ENCODE data around the gene RSL24D1.
"Not testable (repeated sequence)": the region's sequence is repeated elsewhere in the genome, so short reads cannot be mapped to it uniquely, and the experiment has no call there.

RSL24D1 gene

DNA sequence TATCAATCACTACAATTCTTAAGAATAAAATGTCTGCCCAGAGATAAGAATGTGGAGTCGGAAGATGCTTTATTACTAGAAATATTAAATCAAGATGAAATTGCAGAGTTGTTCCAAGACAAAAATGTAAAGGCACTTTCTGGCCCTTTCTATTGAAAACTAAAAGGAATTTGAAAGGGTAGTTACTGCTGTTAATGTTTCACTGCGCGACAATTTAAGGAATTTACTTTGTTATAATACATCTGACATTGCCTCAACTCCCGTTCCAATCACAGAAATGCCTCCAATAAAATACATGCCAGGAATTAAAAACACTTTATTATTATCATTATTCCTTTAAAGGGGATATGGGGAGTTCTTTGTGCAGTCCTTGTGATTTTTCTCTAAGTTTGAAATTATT is 26.4 kb downstream of the RSL24D1 start:
- H3K9me3 ChIP-seq (ENCODE audit: control insufficient read depth, low read length) = no peaks in the 10 kb centered on the region
- H3K27ac ChIP-seq (ENCODE audit: insufficient read depth, low read depth, low read length, poor library complexity, severe bottlenecking) = no peak overlapping the region
- H3K36me3 ChIP-seq (ENCODE audit: control insufficient read depth, insufficient read depth, low read length) = no peaks in the 10 kb centered on the region
- no peaks in the 10 kb centered on the region for H3K27me3 ChIP-seq (ENCODE audit: control insufficient read depth, insufficient read depth, low read length, poor library complexity, severe bottlenecking)
- WGBS, 2 experiments = 62 to 100% methylated on average over 1 to 3 of the region's 4 CpGs
- H3K4me1 ChIP-seq (ENCODE audit: control insufficient read depth, insufficient read depth, low read length) = no peaks in the 10 kb centered on the region
- no peak overlapping the region for H3K4me3 ChIP-seq (ENCODE audit: insufficient read depth, low read depth, low read length)

DNA sequence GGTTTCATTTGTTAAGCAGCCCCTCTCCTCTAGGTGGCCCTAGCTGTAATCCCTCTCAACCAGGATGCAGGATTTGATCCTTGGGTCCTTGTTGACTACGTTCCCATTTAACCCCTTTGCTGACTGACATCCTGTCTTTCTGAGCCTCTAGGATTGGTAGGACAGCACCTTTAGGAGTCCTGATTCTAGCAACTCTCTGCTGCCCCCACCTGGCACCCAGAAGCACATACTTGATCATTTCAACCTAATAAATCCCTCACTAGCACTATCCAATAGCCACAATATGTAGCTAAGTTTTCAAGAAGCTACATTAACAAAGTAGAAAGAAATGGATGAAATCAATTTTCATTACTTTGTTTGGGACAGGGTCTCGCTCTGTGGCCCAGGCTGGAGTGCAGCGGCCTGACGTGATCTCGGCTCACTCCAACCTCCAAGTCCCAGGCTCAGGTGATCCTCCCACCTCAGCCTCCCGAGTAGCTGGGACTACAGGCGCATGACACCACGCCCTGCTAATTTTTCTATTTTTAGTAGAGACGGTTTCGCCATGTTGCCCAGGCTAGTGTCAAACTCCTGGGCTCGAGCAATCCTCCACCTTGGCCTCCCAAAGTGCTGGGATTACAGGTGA is 28.3 kb downstream of the RSL24D1 start:
- Histone ChIP-seq H3K36me3 (ENCODE audit: control insufficient read depth, insufficient read depth, low read length) (no peaks in the 10 kb centered on the region), H3K27me3 (ENCODE audit: control insufficient read depth, insufficient read depth, low read length, poor library complexity, severe bottlenecking) (no peaks in the 10 kb centered on the region), H3K27ac (ENCODE audit: insufficient read depth, low read depth, low read length, poor library complexity, severe bottlenecking) (no peak overlapping the region), H3K9me3 (ENCODE audit: control insufficient read depth, low read length) (no peaks in the 10 kb centered on the region), H3K4me1 (ENCODE audit: control insufficient read depth, insufficient read depth, low read length) (no peaks in the 10 kb centered on the region), H3K4me3 (ENCODE audit: insufficient read depth, low read depth, low read length) (no peak overlapping the region)
- WGBS, 2 experiments = 79 to 80% methylated on average over 11 of the region's 11 CpGs

DNA sequence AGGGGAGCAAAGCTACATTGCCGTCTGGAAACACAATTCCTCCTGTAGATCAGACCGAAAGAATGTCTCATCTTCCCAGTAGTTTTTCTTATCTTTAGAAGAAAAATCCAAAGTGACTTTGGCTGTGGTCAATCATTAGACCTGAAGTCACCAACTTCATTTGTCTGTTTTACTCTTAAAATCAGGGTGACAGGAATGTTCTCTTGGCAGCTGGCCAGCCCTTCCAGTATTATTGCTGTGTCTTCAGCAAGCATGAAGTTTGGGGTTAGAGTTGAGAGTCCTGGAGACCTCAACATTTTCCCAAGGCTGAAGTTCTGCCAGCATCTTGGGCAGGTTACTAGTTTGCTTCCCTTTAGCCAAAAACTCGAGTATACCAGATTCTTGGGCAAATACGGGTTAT is 32.5 kb downstream of the RSL24D1 start:
- WGBS, 2 experiments = 89 to 92% methylated on average over 4 of the region's 4 CpGs
- Histone ChIP-seq H3K4me3 (ENCODE audit: insufficient read depth, low read depth, low read length) (no peak overlapping the region), H3K9me3 (ENCODE audit: control insufficient read depth, low read length) (no peaks in the 10 kb centered on the region), H3K27me3 (ENCODE audit: control insufficient read depth, insufficient read depth, low read length, poor library complexity, severe bottlenecking) (no peaks in the 10 kb centered on the region), H3K4me1 (ENCODE audit: control insufficient read depth, insufficient read depth, low read length) (no peaks in the 10 kb centered on the region), H3K36me3 (ENCODE audit: control insufficient read depth, insufficient read depth, low read length) (no peaks in the 10 kb centered on the region), H3K27ac (ENCODE audit: insufficient read depth, low read depth, low read length, poor library complexity, severe bottlenecking) (no peak overlapping the region)

- Histone ChIP-seq H3K36me3 (ENCODE audit: control insufficient read depth, insufficient read depth, low read length) (no peaks in the 10 kb centered on the region), H3K9me3 (ENCODE audit: control insufficient read depth, low read length) (no peaks in the 10 kb centered on the region), H3K4me3 (ENCODE audit: insufficient read depth, low read depth, low read length) (no peak overlapping the region), H3K27ac (ENCODE audit: insufficient read depth, low read depth, low read length, poor library complexity, severe bottlenecking) (no peak overlapping the region), H3K4me1 (ENCODE audit: control insufficient read depth, insufficient read depth, low read length) (no peaks in the 10 kb centered on the region), H3K27me3 (ENCODE audit: control insufficient read depth, insufficient read depth, low read length, poor library complexity, severe bottlenecking) (no peaks in the 10 kb centered on the region)
- WGBS, 2 experiments = 78 to 80% methylated on average over 3 of the region's 3 CpGs
These were observed 45.1 kb downstream of the RSL24D1 start for GRCh38 chr15:55151631-55152030.

- not testable (repeated sequence) for H3K4me1 ChIP-seq (ENCODE audit: control insufficient read depth, insufficient read depth, low read length); H3K36me3 ChIP-seq (ENCODE audit: control insufficient read depth, insufficient read depth, low read length); H3K27me3 ChIP-seq (ENCODE audit: control insufficient read depth, insufficient read depth, low read length, poor library complexity, severe bottlenecking); H3K27ac ChIP-seq (ENCODE audit: insufficient read depth, low read depth, low read length, poor library complexity, severe bottlenecking); H3K4me3 ChIP-seq (ENCODE audit: insufficient read depth, low read depth, low read length); H3K9me3 ChIP-seq (ENCODE audit: control insufficient read depth, low read length)
- 93 to 95% methylated on average over 8 of the region's 8 CpGs for WGBS, 2 experiments
These were observed 53.6 kb downstream of the RSL24D1 start for GRCh38 chr15:55143132-55143531.

- WGBS, 2 experiments = 88 to 97% methylated on average over 2 of the region's 2 CpGs
- no peaks in the 10 kb centered on the region for H3K36me3 ChIP-seq (ENCODE audit: control insufficient read depth, insufficient read depth, low read length)
These were observed 62.8 kb downstream of the RSL24D1 start for GRCh38 chr15:55133972-55134371.

GRCh38 chr15:55132672-55133071 is 64.1 kb downstream of the RSL24D1 start:
- 90 to 100% methylated on average over 1 of the region's 2 CpGs for WGBS, 2 experiments
- Histone ChIP-seq H3K36me3 (ENCODE audit: control insufficient read depth, insufficient read depth, low read length) (no peaks in the 10 kb centered on the region), H3K4me1 (ENCODE audit: control insufficient read depth, insufficient read depth, low read length) (no peaks in the 10 kb centered on the region)

More at GRCh38 chr15:55133972-55134371, 62.8 kb downstream of the RSL24D1 start:
- Histone ChIP-seq H3K9me3 (ENCODE audit: control insufficient read depth, low read length) (no peaks in the 10 kb centered on the region), H3K27ac (ENCODE audit: insufficient read depth, low read depth, low read length, poor library complexity, severe bottlenecking) (no peak overlapping the region), H3K4me3 (ENCODE audit: insufficient read depth, low read depth, low read length) (no peak overlapping the region), H3K4me1 (ENCODE audit: control insufficient read depth, insufficient read depth, low read length) (no peaks in the 10 kb centered on the region), H3K27me3 (ENCODE audit: control insufficient read depth, insufficient read depth, low read length, poor library complexity, severe bottlenecking) (no peaks in the 10 kb centered on the region)

More at GRCh38 chr15:55132672-55133071, 64.1 kb downstream of the RSL24D1 start:
- no peak overlapping the region for H3K27ac ChIP-seq (ENCODE audit: insufficient read depth, low read depth, low read length, poor library complexity, severe bottlenecking)
- no peak overlapping the region for H3K4me3 ChIP-seq (ENCODE audit: insufficient read depth, low read depth, low read length)
- no peaks in the 10 kb centered on the region for H3K27me3 ChIP-seq (ENCODE audit: control insufficient read depth, insufficient read depth, low read length, poor library complexity, severe bottlenecking)
- no peaks in the 10 kb centered on the region for H3K9me3 ChIP-seq (ENCODE audit: control insufficient read depth, low read length)
